Endodermal cell (in vitro differentiated cells): ENCODE measurements around the gene ATP13A3. TPM values are rescaled to one million over a fixed set of nuclear protein-coding genes. Genes with fewer than 3 reads are reported as not detected.

Source experiments
- DNase-seq: peaks from one replicate; pipeline ENCODE4 v3.0.0-alpha.2; 2017
- H3K27ac ChIP-seq: 2 replicates; pipeline ENCODE4 v1.5.1; 2013; ENCODE audit warnings: mild to moderate bottlenecking, low read depth, low read length, moderate library complexity
- H3K27me3 ChIP-seq: 2 replicates; pipeline ENCODE4 v1.6.1; 2013; ENCODE audit warnings: mild to moderate bottlenecking, low read length, moderate library complexity; ENCODE audit not compliant: insufficient read depth, control insufficient read depth, poor library complexity, severe bottlenecking
- H3K36me3 ChIP-seq: 2 replicates; pipeline ENCODE4 v1.7.0; 2013; ENCODE audit warnings: mild to moderate bottlenecking, low read length, moderate library complexity; ENCODE audit not compliant: control insufficient read depth, insufficient read depth
- H3K4me1 ChIP-seq: one replicate; pipeline ENCODE4 v1.7.0; 2013; ENCODE audit warnings: low read length; ENCODE audit not compliant: control insufficient read depth, insufficient read depth
- H3K4me3 ChIP-seq: 2 replicates; pipeline ENCODE4 v1.5.1; 2013; ENCODE audit warnings: mild to moderate bottlenecking, low read length, moderate library complexity
- H3K9ac ChIP-seq: 2 replicates; pipeline ENCODE4 v1.6.1; 2013; ENCODE audit warnings: mild to moderate bottlenecking, low read length, moderate library complexity; ENCODE audit not compliant: poor library complexity, severe bottlenecking; ENCODE audit errors: extremely low read depth
- H3K9me3 ChIP-seq: 2 replicates; pipeline ENCODE4 v1.6.1; 2013; ENCODE audit warnings: mild to moderate bottlenecking, low read length, moderate library complexity; ENCODE audit not compliant: control insufficient read depth
- H3K27ac Mint-ChIP-seq: 2 replicates; pipeline ENCODE4 v1.8.0; 2020; ENCODE audit warnings: mixed read lengths
- H3K27me3 Mint-ChIP-seq: 2 replicates; pipeline ENCODE4 v1.8.0; 2021; ENCODE audit warnings: mild to moderate bottlenecking, mixed read lengths; ENCODE audit not compliant: insufficient read depth
- H3K36me3 Mint-ChIP-seq: 2 replicates; pipeline ENCODE4 v1.8.0; 2020; ENCODE audit warnings: low read depth, mixed read lengths
- H3K4me1 Mint-ChIP-seq: 2 replicates; pipeline ENCODE4 v1.8.0; 2020; ENCODE audit warnings: mixed read lengths
- H3K4me3 Mint-ChIP-seq: 2 replicates; pipeline ENCODE4 v1.8.0; 2020; ENCODE audit warnings: mild to moderate bottlenecking, moderate library complexity, mixed read lengths
- H3K9me3 Mint-ChIP-seq: 2 replicates; pipeline ENCODE4 v1.8.0; 2020; ENCODE audit warnings: mild to moderate bottlenecking, mixed read lengths
- whole genome bisulfite sequencing, 2 experiments: methylation state at CpG; one replicate each; pipeline versions ENCODE4 v1.1.5 to v1.1.7; 2013; ENCODE audit warnings: missing lambda C conversion rate in 2 of 2, mixed read lengths in 1 of 2; ENCODE audit not compliant: insufficient coverage in 1 of 2, insufficient read length in 1 of 2; 5-methylcytosine and 5-hydroxymethylcytosine counted together
- total RNA-seq, 2 donors: library from RNA; stranded (reverse); fragmentation: NEBNext Ultra II Directional in 1 of 2; extraction: Animal tissue kit (Norgen Biotek cat#: 25700) in 1 of 2; gene quantifications; 2 replicates in 1 of 2; 3 replicates in 1 of 2; pipeline ENCODE4 v1.2.1, GENCODE V29; 2021
- TF ChIP-seq, protein P1 (sequence below): fragments of 200-600 bp; sonication (generic); conservative IDR thresholded peaks from 2 replicates; pipeline ENCODE4 v1.5.0; 2021; ENCODE audit warnings: antibody characterized with exemption, mild to moderate bottlenecking

ATP13A3 gene
- total RNA-seq, 2 donors from 2014 or later: 99.7 to 125 TPM

DNA sequence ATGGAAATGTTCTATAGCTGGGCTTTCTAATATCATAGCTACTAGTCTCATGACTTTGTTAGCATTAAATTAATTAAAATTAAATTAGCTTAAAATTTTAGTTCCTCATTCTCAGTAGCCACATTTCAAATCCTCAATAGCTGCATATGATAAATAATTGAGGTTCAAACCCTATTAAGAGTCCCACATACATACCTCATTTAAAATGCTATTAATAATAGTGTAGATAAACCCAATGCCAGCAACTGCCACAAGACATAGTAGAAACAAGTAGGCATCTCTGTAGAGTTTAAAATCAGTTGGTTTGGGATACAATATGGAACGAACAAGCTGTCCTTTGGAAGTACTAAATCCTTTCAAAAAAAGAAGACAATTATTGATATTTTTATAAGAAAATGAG is 39.1 kb downstream of the ATP13A3 start:
- 100% methylated on average over 1 of the region's 1 CpG; no CpG with 5 or more reads in 1 of the 2 experiments for WGBS, 2 experiments
- no peaks in the 10 kb centered on the region for H3K9me3 Mint-ChIP-seq
- Histone ChIP-seq H3K27me3 (no peaks in the 10 kb centered on the region), H3K36me3 (peaks cover 77% of the 10 kb centered on the region), H3K27ac (no peak overlapping the region), H3K9me3 (no peaks in the 10 kb centered on the region), H3K4me1 (peaks cover 3% of the 10 kb centered on the region), H3K9ac (no peak overlapping the region), H3K4me3 (no peak overlapping the region)
- peaks cover 61% of the 10 kb centered on the region for H3K36me3 Mint-ChIP-seq
- TF ChIP-seq, protein P1, sequence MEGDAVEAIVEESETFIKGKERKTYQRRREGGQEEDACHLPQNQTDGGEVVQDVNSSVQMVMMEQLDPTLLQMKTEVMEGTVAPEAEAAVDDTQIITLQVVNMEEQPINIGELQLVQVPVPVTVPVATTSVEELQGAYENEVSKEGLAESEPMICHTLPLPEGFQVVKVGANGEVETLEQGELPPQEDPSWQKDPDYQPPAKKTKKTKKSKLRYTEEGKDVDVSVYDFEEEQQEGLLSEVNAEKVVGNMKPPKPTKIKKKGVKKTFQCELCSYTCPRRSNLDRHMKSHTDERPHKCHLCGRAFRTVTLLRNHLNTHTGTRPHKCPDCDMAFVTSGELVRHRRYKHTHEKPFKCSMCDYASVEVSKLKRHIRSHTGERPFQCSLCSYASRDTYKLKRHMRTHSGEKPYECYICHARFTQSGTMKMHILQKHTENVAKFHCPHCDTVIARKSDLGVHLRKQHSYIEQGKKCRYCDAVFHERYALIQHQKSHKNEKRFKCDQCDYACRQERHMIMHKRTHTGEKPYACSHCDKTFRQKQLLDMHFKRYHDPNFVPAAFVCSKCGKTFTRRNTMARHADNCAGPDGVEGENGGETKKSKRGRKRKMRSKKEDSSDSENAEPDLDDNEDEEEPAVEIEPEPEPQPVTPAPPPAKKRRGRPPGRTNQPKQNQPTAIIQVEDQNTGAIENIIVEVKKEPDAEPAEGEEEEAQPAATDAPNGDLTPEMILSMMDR: no peak
- no peaks in the 10 kb centered on the region for H3K27me3 Mint-ChIP-seq
- H3K27ac Mint-ChIP-seq: no peak overlapping the region
- H3K4me3 Mint-ChIP-seq: no peak overlapping the region
- peaks cover 19% of the 10 kb centered on the region for H3K4me1 Mint-ChIP-seq
- DNase-seq: no peak

DNA sequence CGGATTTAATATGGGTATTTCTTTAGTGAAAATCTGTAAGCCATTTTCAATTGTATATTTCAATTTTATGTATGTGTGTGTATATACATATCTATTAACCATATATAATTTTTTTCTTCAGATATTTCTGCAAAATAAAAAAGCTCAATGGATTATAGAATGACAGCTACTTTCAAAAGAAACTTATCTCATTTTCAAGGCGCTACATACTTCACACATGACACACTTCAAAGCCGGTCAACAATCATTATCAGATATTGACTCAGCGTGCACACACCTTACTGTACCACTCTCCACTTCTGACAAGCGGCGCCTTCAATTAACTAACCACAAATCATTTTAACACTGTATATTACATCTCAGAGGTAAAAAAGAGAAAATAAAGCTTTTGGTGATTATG is 39.6 kb downstream of the ATP13A3 start:
- WGBS, 2 experiments: 95 to 100% methylated on average over 2 to 5 of the region's 6 CpGs
- Histone ChIP-seq H3K27ac (no peak overlapping the region), H3K36me3 (peaks cover 79% of the 10 kb centered on the region), H3K9me3 (no peaks in the 10 kb centered on the region), H3K9ac (no peak overlapping the region), H3K27me3 (no peaks in the 10 kb centered on the region), H3K4me3 (no peak overlapping the region), H3K4me1 (peaks cover 3% of the 10 kb centered on the region)
- Mint-ChIP-seq H3K36me3 (peaks cover 63% of the 10 kb centered on the region), H3K4me1 (peaks cover 19% of the 10 kb centered on the region), H3K27me3 (no peaks in the 10 kb centered on the region), H3K9me3 (no peaks in the 10 kb centered on the region), H3K27ac (no peak overlapping the region), H3K4me3 (no peak overlapping the region)
- DNase-seq: no peak
- TF ChIP-seq, protein P1: no peak

DNA sequence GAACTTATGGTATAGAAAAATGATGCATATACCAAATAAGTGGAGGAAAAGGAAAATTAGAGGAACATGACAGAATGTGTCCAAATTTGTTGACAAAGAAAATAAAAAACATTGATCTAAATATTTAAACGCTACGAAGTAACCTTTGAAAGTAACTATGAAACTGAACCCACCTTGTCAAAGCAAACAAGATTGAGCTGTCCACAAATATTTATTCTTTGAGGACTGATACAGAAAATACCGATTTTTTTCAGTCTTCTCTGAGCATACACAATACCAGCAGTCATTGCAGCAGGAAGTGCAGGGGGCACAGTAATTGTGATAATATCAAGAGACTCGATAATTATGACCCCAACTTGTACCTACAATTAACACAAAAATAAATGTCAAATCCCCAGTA is 40.0 kb downstream of the ATP13A3 start:
- Histone ChIP-seq H3K27ac (no peak overlapping the region), H3K9ac (no peak overlapping the region), H3K9me3 (no peaks in the 10 kb centered on the region), H3K27me3 (no peaks in the 10 kb centered on the region), H3K36me3 (peaks cover 79% of the 10 kb centered on the region), H3K4me3 (no peak overlapping the region), H3K4me1 (peaks cover 3% of the 10 kb centered on the region)
- TF ChIP-seq, protein P1: no peak
- Mint-ChIP-seq H3K4me3 (no peak overlapping the region), H3K36me3 (peaks cover 65% of the 10 kb centered on the region), H3K9me3 (no peaks in the 10 kb centered on the region), H3K4me1 (peaks cover 22% of the 10 kb centered on the region), H3K27ac (no peak overlapping the region), H3K27me3 (no peaks in the 10 kb centered on the region)
- no peak for DNase-seq
- 96 to 100% methylated on average over 2 to 4 of the region's 4 CpGs for WGBS, 2 experiments
